HG03558 (cell line): ENCODE measurements around the gene ARVCF.
"Not testable (repeated sequence)": the region's sequence is repeated elsewhere in the genome, so short reads cannot be mapped to it uniquely, and the experiment has no call there.

Experiments
- ATAC-seq: cut with Tn5 transposase; IDR thresholded peaks from one replicate; pipeline ENCODE4 v1.9.1; 2021; ENCODE audit warnings: moderate number of reproducible peaks; ENCODE audit not compliant: unreplicated experiment; ENCODE audit errors: extremely low read depth

The ARVCF gene

DNA sequence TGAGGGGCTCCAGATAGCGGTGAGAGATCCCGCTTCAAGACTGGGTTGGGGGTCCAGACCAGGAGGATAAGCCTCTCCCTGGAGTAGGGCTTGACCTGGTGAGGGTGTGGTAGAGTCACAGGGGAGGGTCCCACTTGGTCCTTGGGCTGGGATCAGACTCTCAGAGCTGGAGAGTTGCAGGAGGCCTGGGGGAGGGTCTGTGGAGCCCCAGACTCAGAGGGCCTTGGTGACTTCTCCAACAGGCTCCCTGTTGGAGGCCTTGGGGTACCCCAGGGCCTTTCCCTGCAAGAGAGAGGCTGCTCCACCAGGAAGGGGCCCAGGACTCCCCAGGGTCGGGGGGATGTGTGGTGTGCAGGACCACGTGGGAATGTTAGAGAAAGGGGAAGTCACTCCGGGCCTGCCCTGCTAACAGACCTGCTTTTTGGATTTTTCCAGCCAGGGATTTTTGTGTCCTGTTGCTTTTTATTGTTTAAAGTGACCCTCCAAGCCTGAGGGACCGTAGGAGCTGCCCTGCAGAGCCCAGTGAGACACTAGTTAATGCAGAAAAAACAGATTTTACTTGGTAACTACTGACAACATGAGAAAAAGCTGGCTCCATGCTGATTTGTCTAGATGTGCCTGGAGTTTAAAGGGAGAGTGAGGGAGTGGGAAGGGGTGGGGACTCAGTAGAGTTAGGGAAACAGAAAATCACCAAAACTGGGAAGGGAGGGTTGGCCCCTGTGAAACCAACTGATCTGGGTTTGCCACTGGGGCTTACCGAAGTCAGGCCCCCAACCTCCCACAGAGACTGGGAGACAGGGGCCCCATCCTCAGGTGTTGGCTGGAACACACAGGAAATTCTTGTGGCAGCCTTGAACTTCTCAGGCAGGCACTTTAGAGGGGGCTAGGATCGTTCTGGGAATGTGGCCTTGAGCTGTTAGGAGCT is 74.2 kb downstream of the ARVCF start:
- ATAC-seq, result no peak

DNA sequence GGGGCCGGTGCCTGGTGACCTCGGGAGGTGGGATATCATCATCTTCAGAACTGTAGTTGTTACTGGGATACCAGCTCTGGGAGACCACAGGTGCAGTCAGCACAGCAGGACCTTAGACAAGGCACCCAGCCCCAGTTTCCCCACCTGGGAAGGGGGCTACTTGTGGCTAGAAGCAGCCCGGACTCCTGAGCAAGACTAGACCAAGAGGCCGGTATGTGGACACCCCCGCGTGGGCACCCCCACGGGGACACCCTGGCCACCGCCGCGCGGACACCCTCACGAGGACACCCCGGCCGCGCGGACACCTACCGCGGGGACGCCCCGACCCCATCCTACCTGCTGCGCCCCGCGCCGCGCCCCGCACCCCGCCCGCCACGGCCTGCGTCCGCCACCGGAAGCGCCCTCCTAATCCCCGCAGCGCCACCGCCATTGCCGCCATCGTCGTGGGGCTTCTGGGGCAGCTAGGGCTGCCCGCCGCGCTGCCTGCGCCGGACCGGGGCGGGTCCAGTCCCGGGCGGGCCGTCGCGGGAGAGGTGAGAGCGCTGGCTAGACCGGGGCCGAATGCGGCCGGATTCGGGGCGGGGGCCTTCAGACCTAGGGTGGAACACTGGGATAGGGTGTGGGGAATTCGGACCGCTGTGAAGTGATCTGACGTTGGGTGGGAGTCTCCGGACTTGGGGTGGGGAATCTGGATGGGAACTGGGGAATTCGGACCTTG is 75.1 kb downstream of the ARVCF start, which contains the start of the genes COMT and TXNRD2:
TSS of gene COMT (plus strand) at position 408 of the 718 bp plus-strand sequence. CDS start 20,755 bp downstream, outside the sequence.
TSS of gene TXNRD2 (minus strand) at position 454 of the 718 bp plus-strand sequence. CDS start at position 439, 15 bp downstream.
- no peak for ATAC-seq

DNA sequence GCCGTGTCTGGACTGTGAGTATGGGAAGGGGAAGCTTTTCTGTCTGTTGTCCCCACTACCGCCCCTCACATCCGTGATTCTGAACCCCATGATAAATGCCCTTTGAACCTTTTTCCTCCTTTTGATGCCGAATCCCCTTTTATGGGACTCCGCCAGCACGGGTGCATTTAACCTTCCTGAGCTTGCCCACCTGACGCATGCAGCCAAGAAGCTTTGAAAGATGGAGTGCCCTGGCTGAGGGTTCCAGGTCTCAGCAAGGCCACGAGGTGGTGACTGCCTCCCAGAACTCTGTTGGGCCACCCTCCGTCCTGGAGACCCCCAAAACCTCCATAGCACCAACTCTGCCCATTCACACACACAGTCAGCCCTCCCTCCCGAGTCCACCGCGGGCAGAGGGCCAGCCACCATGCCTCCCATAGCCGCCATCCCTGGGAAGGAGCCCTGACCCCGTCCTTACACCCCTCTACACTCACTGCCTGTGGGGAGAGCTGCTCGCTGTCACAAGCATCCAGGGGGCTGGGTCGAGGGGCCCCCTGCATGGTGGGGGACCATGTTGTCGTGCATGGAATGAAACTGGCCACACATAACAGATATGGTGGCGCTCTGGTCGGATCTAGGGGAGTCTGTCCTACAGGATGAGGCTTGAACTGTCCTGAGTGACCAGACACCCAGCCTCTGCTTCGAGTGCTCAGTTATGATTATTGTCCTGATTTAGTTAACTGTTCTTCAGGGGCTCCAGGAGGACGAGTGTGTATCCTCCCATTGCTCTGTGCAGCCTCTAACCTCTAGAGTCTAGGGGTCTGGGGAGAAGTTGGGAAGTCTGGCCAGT is 75.9 kb downstream of the ARVCF start:
- ATAC-seq, result no peak

DNA sequence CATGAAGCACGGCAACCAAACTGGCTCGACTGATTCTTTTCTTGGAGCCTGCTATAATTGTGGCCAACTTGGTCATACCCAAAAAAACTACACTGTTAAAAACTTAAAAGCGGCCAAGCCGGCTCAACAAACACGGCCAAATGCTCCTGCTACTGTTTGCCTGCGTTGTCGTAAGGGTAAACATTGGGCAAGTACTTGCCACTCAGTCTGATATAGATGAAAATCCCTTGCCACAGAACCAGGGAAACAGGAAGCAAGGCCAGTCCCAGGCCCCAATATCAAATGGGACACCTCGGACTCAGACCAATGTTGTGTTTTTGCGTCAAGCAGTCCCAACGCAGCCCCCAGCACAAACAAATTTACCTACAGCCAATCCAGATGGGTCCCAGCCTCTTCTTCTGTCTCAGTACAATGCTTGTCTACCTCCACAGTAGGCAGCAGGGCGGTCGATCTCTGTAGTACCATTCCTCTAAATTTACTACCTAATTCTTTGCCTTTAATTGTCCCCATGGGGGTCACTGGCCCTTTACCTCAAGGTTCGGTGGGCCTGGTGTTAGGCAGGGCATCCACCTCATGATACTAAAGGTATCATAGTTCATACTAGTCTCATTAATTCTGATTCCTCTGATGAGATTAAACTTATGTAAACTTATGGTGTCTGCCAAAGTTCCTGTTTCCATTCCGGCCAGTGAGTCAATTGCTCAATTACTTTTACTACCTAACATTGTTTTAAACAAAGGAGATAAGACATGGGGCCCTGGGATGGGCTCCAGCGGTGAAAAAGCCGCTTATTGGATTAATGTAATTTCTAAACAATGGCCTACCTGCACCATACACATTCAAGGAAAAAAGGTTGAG is 78.8 kb downstream of the ARVCF start:
- no peak for ATAC-seq

DNA sequence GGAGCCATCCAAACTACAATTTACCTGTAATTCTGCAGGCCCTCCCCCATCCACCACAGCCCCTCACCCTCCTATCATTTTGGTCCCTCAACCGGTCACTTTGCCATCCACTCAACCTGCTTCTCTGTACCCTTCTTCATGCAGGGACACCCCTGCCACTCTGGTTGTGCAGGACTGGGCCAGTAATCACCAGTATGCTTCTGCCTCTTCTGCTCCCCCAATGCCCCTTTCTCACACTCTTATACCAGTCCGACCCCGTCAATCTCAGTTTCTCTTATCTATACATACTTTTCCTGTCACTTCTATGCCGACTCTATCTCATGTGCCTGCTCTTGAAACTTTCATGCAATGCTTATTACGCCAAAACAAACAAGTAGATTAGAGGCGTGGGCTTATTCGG is 80.1 kb downstream of the ARVCF start:
- no peak for ATAC-seq

DNA sequence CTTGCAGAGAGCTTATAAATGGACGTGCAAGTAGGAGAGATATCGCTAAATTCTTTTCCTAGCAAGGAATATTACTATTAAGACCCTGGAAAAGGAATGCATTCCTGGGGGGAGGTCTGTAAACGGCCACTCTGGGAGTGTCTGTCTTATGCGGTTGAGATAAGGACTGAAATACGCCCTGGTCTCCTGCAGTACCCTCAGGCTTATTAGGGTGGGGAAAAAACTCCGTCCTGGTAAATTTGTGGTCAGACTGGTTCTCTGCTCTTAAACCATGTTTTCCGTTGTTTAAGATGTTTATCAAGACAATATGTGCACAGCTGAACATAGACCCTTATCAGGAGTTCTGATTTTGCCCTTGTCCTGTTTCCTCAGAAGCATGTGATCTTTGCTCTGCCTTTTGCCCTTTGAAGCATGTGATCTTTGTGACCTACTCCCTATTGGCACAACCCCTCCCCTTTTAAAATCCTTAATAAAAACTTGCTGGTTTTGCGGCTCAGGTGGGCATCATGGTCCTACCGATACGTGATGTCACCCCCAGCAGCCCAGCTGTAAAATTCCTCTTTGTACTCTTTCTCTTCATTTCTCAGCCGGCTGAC is 81.4 kb downstream of the ARVCF start:
- not testable (repeated sequence) for ATAC-seq

DNA sequence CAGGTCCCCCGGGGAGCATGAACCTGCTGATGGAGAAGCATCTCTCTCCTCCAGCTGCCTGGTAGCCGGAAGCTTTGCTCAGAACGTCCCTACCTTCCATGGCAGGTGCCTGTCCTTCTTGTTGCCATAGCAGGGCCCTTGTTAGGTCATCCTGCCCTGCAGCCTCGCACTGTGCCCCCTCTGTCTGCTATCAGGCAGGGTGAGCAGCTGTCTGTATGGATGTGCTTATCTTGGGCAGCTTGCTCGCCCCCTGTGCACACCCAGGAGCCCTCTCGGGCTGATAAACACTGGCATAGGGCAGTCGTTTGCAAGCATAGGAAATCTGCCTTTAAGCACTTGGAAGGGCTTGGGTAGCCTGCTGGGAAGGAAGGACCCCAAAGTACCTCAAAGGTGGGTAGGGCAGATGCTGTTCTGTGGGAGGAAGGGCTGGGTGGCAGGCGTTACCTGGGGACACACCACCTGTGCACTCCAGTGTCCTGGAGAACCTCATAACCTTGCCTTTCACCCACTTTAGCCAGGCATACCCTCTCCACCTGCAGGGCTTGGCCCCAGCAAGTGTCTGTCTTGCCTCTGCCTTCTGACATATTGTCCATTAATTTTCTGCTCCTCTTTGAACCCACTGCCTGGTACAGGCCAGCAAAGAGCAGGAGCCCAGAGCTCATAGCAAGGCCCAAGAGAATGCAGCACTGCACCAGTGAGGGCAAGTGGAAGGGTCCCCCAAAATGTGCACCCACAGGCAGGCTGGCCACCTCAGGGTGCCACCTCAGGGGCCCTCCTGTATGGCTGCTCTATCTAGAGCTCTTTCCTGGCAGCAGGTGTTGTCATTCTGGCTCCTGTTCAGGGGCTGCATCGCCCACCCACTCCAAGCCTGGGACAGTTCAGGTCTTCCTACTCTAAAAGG is 83.0 kb downstream of the ARVCF start:
- no peak for ATAC-seq

DNA sequence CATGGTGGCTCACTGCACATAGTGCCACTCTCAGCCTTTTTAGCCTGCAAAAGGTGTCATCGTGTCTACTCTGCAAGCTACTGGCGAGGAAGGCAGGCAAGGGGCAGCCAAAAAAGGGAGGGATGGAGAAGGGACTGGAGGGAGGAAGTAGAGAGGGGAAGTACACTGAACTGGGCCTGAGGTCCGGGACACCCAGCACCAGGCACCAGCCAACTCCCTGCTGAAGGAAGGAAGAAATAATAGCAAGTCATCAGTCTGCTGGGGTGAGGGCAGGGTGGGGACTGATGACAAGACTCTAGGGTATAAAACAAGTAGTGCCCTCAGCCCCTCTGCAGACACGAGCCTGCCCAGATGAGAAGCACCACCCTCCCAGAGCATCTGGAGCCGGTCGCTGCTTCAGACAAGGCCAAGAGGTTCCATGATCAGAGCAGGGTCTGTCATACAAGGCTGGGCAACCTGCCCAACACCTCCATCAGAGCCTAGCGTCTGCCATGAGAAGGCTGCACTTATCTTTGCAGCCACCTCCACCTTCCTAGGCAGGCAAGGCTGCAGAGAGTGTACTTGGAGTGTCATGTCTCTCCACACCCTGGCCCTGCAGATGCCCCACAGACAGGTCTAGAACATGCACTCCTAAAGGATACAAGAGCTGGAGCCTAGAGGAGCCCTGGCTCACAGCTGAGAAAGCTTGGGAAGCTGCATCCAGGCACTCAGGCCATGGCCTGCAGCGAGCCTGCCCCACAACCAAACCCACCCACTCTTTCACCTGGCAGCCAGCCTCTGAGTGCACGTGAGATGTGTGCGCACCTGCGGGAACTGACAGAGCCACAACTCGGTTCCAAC is 84.0 kb downstream of the ARVCF start:
- ATAC-seq, result no peak

DNA sequence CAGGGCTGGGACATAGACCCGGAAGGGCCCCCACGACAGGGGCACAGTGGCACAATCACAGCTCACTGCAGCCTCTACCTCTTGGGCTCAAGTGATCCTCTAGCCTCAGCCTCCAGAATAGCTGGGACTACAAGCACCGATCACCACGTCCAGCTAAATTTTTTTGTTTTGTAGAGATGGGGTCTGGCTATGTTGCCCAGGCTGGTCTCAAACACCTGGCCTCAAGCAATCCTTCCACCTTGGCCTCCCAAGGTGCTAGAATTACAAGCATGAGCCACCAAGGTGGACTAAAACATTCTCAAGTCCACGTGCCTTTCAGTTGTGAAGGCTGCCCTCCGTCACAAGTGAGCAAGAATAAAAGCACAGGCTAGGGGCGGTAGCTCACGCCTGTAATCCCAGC is 85.1 kb downstream of the ARVCF start:
- no peak for ATAC-seq

DNA sequence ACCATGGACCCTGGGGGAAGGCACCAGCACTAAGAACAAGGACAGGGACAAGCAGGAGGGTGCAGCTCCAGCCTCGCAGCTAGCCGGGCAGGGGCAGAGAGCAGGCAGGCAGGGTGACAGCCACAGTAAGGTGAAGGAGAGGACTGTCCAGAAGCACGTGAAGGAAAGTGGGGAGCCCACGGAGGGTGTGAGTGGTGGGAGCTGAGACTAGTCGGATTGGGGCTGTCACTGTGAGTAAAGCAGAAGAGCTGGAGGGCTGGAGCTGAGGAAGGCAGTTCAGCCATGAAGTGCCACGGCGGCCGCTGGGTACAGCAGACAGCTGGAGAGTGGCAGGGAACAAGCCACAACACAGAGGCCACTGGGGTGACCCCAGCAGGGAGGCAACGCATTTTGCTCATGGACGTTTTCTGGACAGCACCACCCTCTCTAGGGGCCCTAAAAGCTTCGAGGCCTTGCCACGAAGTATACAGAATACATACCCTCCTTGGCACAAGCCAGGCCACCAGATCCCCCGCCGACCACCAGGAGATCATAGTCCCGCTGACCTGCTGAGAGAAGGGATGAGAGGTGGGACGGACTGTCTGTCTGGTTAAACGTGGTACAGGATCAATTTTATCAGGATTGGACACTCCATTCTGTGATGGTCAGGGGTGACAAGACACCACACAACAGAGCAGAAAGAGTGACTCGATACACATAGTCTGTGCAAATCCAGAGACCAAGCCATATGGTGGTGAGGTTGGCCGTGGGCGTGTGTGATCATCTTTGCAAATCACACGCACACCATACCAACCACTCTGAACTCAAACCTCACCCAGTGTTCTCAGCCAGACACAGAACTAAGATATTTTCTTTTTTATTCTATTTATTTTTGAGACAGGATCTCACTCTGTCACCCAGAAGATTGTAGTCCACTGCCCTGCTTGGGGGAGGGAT is 85.8 kb downstream of the ARVCF start:
- no peak for ATAC-seq

DNA sequence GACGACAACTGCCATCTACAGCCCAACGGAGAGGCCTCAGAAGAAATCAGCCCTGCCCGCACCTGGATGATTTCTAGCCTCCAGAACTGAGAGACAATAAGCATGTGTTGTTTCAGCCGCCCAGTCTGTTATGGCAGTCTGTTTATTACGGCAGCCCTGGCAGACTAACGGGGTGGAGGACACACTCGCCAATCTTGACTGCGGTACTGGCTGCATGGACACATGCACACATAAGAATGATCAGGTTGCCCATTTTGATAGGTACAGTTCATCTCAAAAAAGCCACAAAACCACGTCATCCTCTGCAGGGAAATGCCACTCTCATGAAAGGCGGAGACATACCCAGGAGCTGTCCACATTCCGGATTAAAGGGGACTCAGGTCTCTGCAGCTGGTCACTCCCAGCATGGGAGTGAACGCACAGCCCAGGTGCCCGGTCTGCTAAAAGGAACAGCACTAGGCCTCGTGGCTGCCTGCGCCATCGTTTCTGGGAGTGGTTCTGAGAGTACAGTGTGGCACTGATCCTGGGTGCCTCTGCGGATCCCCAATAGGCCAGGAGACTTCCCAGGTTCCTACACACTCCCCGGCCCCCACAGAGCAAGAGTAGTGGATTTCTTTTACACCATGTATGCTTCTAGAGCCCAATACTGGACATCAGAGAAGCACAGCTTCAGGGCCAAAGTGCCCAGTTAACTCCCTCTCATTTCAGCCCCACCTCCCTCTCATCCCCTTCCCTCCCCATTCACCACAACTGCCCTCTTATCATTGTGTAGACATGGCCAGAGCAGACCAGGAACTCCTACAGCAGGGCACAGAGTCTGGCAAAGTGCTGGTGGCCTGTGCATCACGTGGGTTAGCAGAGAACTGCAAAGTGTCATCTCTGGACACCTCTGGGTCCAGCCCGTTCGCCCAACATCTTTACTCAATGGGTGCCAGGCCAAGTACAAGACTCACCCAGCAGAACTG is 86.8 kb downstream of the ARVCF start:
- ATAC-seq, result no peak

DNA sequence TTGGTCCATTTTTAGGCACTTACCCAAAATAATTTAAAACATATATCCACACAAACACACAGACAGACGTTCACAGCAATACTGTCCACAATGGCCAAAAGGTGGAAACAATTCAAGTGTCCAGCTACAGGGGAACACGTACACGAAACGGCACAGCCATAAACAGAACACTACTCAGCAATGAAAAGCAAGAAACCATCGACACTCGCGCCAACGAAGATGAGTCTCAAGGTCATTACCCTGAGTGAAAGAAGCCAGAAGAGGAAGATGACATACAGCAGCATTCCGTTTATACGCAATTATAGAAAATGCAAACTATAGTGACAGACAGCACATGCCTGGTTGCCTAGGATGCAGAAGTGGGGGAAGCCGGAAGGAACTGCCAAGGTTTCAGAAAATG is 88.4 kb downstream of the ARVCF start:
- no peak for ATAC-seq

DNA sequence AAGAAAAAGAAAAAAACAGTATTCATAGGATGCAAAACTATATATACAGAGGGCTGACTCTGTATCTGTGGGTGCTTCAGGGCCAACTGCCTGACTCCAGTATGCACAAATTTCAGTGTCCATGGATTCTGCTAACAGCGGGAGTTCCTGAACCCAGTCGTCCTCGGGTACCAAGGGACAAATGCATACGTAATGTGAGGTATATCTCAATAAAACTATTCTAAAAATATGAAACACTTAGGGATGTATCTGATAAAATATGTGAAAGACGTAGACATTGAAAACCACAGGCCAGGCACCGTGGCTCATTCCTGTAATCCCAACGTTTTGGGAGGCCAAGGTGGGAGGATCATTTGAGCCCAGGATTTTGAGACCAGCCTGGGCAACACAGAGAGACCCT is 88.9 kb downstream of the ARVCF start:
- ATAC-seq, result no peak

DNA sequence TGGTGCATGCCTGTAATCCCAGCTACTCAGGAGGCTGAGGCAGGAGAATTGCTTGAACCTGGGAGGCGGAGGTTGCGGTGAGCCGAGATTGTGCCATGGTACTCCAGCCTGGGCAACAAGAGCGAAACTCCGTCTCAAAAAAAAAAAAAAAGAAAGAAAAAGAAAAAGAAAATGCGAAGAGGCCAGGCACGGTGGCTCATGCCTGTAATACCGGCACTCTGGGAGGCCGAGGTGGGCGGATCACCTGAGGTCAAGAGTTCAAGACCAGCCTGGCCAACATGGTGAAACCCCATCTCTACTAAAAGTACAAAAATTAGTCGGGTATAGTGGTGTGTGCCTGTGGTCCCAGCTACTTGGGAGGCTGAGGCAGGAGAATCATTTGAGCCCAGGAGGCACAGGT is 90.6 kb downstream of the ARVCF start:
- ATAC-seq, result not testable (repeated sequence)

DNA sequence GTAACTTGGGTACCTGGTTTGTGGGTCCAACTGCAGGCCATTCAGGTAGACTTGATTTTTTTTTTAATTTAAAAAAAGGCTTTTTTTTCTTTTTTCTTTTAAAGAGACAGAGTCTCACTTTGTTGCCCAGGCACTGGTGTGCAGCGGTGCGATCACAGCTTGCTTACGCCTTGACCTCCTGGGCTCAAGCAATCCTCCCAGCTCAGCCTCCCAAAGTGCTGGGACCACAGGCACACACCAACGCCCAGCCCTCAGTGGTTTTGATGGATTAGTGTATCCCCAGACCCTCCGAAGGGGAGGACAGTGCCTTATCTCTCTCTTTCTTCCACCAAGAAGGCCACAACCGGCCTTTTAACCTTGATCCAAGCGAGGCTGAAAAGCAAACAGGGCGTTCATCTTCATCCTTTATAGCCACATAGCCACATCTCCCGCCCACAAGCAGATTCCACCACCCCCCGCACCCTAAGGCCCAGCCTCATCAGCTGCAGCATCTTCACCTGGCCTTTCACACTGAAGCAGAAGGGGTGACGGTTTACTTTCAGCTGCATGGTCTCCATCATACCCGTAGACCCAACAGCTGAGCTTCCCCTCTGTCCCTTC is 92.6 kb downstream of the ARVCF start:
- no peak for ATAC-seq
